Naive thymus-derived CD4-positive, alpha-beta T cell (primary cell): ENCODE results near the gene OR51I1. TPM values are rescaled to one million over a fixed set of nuclear protein-coding genes. Genes with fewer than 3 reads are reported as not detected.

Source experiments
- polyA plus RNA-seq, 2 donors: library from polyadenylated mRNA; unstranded; fragments of 300-500 nt; fragmentation: Illumina TruSeq; gene quantifications; one replicate each; pipeline ENCODE4 v1.2.3, GENCODE V29; 2021
- total RNA-seq, 6 experiments: library from RNA in 5 of 6; stranded (reverse) in 5 of 6; gene quantifications; 1 replicate in 5 of 6; 2 replicates in 1 of 6; pipeline ENCODE4 v1.2.3 and lab custom pipeline; 2021 to 2026

Gene OR51I1
- total and polyA plus RNA-seq, 7 experiments from 2014 or later: not detected

Other genes with a start within 250 kb of the OR51I1 start
- not detected for gene OR51V1, start 240.8 kb downstream of the OR51I1 start, total RNA-seq
- not detected for gene OR51V1, start 240.8 kb downstream of the OR51I1 start, polyA plus RNA-seq
- 10 to 100 TPM in 1 of 5 experiments, under 1 TPM in 1, not detected in 3; 1.00 to 56.2 TPM for gene HBB, start 214.4 kb downstream of the OR51I1 start, total RNA-seq
- under 1 TPM; 0.67 to 0.91 TPM for gene HBB, start 214.4 kb downstream of the OR51I1 start, polyA plus RNA-seq
- gene HBD, start 207.0 kb downstream of the OR51I1 start, total RNA-seq: not detected
- gene HBD, start 207.0 kb downstream of the OR51I1 start, polyA plus RNA-seq: not detected
- gene HBG1, start 191.7 kb downstream of the OR51I1 start, total RNA-seq: not detected
- gene HBG1, start 191.7 kb downstream of the OR51I1 start, polyA plus RNA-seq: not detected
- gene HBG2, start 186.7 kb downstream of the OR51I1 start, total RNA-seq: not detected
- gene HBG2, start 186.7 kb downstream of the OR51I1 start, polyA plus RNA-seq: not detected
- not detected for gene HBE1, start 171.6 kb downstream of the OR51I1 start, total RNA-seq
- not detected for gene HBE1, start 171.6 kb downstream of the OR51I1 start, polyA plus RNA-seq
- gene OR51B4, start 139.6 kb downstream of the OR51I1 start, total RNA-seq: not detected
- not detected for gene OR51B4, start 139.6 kb downstream of the OR51I1 start, polyA plus RNA-seq
- gene OR51B2, start 117.2 kb downstream of the OR51I1 start, total RNA-seq: not detected
- gene OR51B2, start 117.2 kb downstream of the OR51I1 start, polyA plus RNA-seq: not detected
- gene OR51B5, start 98.0 kb downstream of the OR51I1 start, total RNA-seq: under 1 TPM in 1 of 5 experiments, not detected in 4; 0.48 TPM
- gene OR51B5, start 98.0 kb downstream of the OR51I1 start, polyA plus RNA-seq: not detected
- not detected for gene OR51B6, start 90.0 kb downstream of the OR51I1 start, total RNA-seq
- gene OR51B6, start 90.0 kb downstream of the OR51I1 start, polyA plus RNA-seq: not detected
- gene OR51M1, start 57.7 kb downstream of the OR51I1 start, total RNA-seq: not detected
- gene OR51M1, start 57.7 kb downstream of the OR51I1 start, polyA plus RNA-seq: not detected
- gene OR51Q1, start 19.4 kb downstream of the OR51I1 start, total RNA-seq: not detected
- gene OR51Q1, start 19.4 kb downstream of the OR51I1 start, polyA plus RNA-seq: not detected
- not detected for gene OR51I2, start 7.8 kb upstream of the OR51I1 start, total RNA-seq
- not detected for gene OR51I2, start 7.8 kb upstream of the OR51I1 start, polyA plus RNA-seq
- gene OR52D1, start 47.2 kb upstream of the OR51I1 start, total RNA-seq: not detected
- not detected for gene OR52D1, start 47.2 kb upstream of the OR51I1 start, polyA plus RNA-seq
- under 1 TPM in 3 of 5 experiments, not detected in 2; 0.32 to 0.57 (median 0.49) TPM for gene UBQLN3, start 68.4 kb upstream of the OR51I1 start, total RNA-seq
- not detected for gene UBQLN3, start 68.4 kb upstream of the OR51I1 start, polyA plus RNA-seq
- under 1 TPM; 0.53 to 0.73 (median 0.60) TPM for gene UBQLNL, start 75.2 kb upstream of the OR51I1 start, total RNA-seq
- under 1 TPM in 1 of 2 donors, not detected in 1; 0.10 TPM for gene UBQLNL, start 75.2 kb upstream of the OR51I1 start, polyA plus RNA-seq
- gene OR52H1, start 107.0 kb upstream of the OR51I1 start, total RNA-seq: under 1 TPM in 3 of 5 experiments, not detected in 2; 0.32 to 0.49 (median 0.48) TPM
- not detected for gene OR52H1, start 107.0 kb upstream of the OR51I1 start, polyA plus RNA-seq
- gene OR52B6, start 139.4 kb upstream of the OR51I1 start, total RNA-seq: not detected
- not detected for gene OR52B6, start 139.4 kb upstream of the OR51I1 start, polyA plus RNA-seq
- gene TRIM6, start 155.1 kb upstream of the OR51I1 start, total RNA-seq: under 1 TPM in 1 of 5 experiments, not detected in 4; 0.36 TPM
- not detected for gene TRIM6, start 155.1 kb upstream of the OR51I1 start, polyA plus RNA-seq
- 10 to 100 TPM in 4 of 5 experiments, 1 to 10 TPM in 1; 5.8 to 14.2 (median 10.8) TPM for gene TRIM34, start 183.5 kb upstream of the OR51I1 start, total RNA-seq
- 10 to 100 TPM; 10.8 to 12.6 TPM for gene TRIM34, start 183.5 kb upstream of the OR51I1 start, polyA plus RNA-seq
- gene TRIM5, start 243.6 kb upstream of the OR51I1 start, total RNA-seq: 10 to 100 TPM; 16.9 to 36.8 (median 26.2) TPM
- gene TRIM5, start 243.6 kb upstream of the OR51I1 start, polyA plus RNA-seq: 10 to 100 TPM; 10.3 to 10.5 TPM
- gene TRIM22, start 248.3 kb upstream of the OR51I1 start, total RNA-seq: 100 to 1,000 TPM; 229 to 340 (median 258) TPM
- gene TRIM22, start 248.3 kb upstream of the OR51I1 start, polyA plus RNA-seq: 100 to 1,000 TPM; 121 to 184 TPM